ENCODE results near the gene ITPR3.

Gene ITPR3

GRCh38 chr6:33737267-33738026, 116.3 kb downstream of the ITPR3 start:
- DNase-seq (ENCODE audit: low spot score) = no peak

GRCh38 chr6:33738153-33738552, 117.0 kb downstream of the ITPR3 start:
- no peak for DNase-seq (ENCODE audit: low spot score)

- no peak for DNase-seq (ENCODE audit: low spot score)
Measured at GRCh38 chr6:33738879-33739278, 117.8 kb downstream of the ITPR3 start.

GRCh38 chr6:33739571-33739970, 118.4 kb downstream of the ITPR3 start:
- DNase-seq (ENCODE audit: low spot score) = no peak

GRCh38 chr6:33740204-33740608, 119.1 kb downstream of the ITPR3 start:
- no peak for DNase-seq (ENCODE audit: low spot score)

GRCh38 chr6:33740794-33741193, 119.7 kb downstream of the ITPR3 start:
- DNase-seq (ENCODE audit: low spot score) = no peak

- DNase-seq (ENCODE audit: low spot score) = no peak
Measured at GRCh38 chr6:33742092-33742491, 121.0 kb downstream of the ITPR3 start.

- no peak for DNase-seq (ENCODE audit: low spot score)
Measured at GRCh38 chr6:33742837-33743236, 121.7 kb downstream of the ITPR3 start.

- peak; percentile 81 for DNase-seq (ENCODE audit: low spot score)
Measured at GRCh38 chr6:33744001-33744848, 123.1 kb downstream of the ITPR3 start.

- no peak for DNase-seq (ENCODE audit: low spot score)
Measured at GRCh38 chr6:33744895-33745546, 123.9 kb downstream of the ITPR3 start.

GRCh38 chr6:33745548-33745947, 124.4 kb downstream of the ITPR3 start:
- peak; percentile 31 for DNase-seq (ENCODE audit: low spot score)
